Heart left ventricle (tissue), 13 donors: ENCODE measurements around the gene KIF26B.

Source experiments
- POLR2A ChIP-seq, 2 donors: fragments of 450-650 bp; IDR thresholded peaks; one replicate each; pipeline ENCODE4 v1.6.1; 2017; ENCODE audit warnings: antibody characterized with exemption in 2 of 2, mild to moderate bottlenecking in 2 of 2, moderate library complexity in 2 of 2
- TF ChIP-seq, protein P1 (sequence below), 12 donors: fragments of 200-600 bp; sonication (generic) in 4 of 12; IDR thresholded peaks; one replicate each; pipeline versions ENCODE4 v1.5.0 to v1.8.0; 2018 to 2022; ENCODE audit warnings: antibody characterized with exemption in 12 of 12, mild to moderate bottlenecking in 5 of 12
- donor health status: ischemic (EF 13 %, LVEDD 7.1; RV severe dilation, severe dysfunction).
- donor health status: DM: no; HTN: yes; CAD: no.
- donor health status: DM: no; HTN: no; CAD: no.
- donor health status: ischemic (EF 25% LVEDD 6.9; RV normal size, moderate dysfunction).
- donor health status: ischemic (EF 25% LVEDD 5.7; RV mildly dilated, moderate dysfunction).
- donor health status: ischemic (EF 35%, LVEDD 5.7; RV mildly dilated, moderate dysfunction).
- donor health status: nonischemic (EF 11% LVEDD 7.7; RV severe dilation, severe dysfunction).
- donor health status: DM: yes; HTN: yes; CAD: no.
- donor health status: PGD.
- donor health status: ischemic (EF 29% LVEDD 5.4; RV normal size, mild dysfunction).
- donor health status: nonischemic (EF 23%, LVEDD 6.1; RV moderate dilation, normal function).

- TF ChIP-seq, protein P1, sequence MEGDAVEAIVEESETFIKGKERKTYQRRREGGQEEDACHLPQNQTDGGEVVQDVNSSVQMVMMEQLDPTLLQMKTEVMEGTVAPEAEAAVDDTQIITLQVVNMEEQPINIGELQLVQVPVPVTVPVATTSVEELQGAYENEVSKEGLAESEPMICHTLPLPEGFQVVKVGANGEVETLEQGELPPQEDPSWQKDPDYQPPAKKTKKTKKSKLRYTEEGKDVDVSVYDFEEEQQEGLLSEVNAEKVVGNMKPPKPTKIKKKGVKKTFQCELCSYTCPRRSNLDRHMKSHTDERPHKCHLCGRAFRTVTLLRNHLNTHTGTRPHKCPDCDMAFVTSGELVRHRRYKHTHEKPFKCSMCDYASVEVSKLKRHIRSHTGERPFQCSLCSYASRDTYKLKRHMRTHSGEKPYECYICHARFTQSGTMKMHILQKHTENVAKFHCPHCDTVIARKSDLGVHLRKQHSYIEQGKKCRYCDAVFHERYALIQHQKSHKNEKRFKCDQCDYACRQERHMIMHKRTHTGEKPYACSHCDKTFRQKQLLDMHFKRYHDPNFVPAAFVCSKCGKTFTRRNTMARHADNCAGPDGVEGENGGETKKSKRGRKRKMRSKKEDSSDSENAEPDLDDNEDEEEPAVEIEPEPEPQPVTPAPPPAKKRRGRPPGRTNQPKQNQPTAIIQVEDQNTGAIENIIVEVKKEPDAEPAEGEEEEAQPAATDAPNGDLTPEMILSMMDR (IDR thresholded peaks at IDR 0.05): no peak
- TF ChIP-seq POLR2A (IDR thresholded peaks at IDR 0.05): no peak
These were observed 383.2 kb downstream of the KIF26B start for GRCh38 chr1:245537992-245538391.
